ENCODE results near the gene ERVFRD-1. TPM values are rescaled to one million over a fixed set of nuclear protein-coding genes. Genes with fewer than 3 reads are reported as not detected.

The ERVFRD-1 gene
- total and polyA plus RNA-seq, 2 donors (not counting 3 experiments of a cell fraction or from before 2014, with no cell fraction given), result not detected

- no peaks in the 10 kb centered on the region for H3K9me3 ChIP-seq (replicated peaks; ENCODE audit: control insufficient read depth, insufficient read depth, low read length)
- peak overlapping the region; percentile 59 for H3K4me2 ChIP-seq (ENCODE audit: insufficient read depth, low read length)
- POLR2A ChIA-PET, result no interaction called here
- H3K9me1 ChIP-seq (replicated peaks; ENCODE audit: control insufficient read depth, extremely low read depth, insufficient read depth, low read length), result no peaks in the 10 kb centered on the region
- no TSS peak for BruUV-seq (replicated peaks)
- TF ChIP-seq POLR2A (IDR thresholded peaks at IDR 0.05; ENCODE audit: low read depth, low read length) (no peak), EZH2 (IDR thresholded peaks at IDR 0.05; ENCODE audit: borderline replicate concordance, low read depth, low read length, severe bottlenecking) (no peak), GATA2 (IDR thresholded peaks at IDR 0.05; ENCODE audit: insufficient read depth, insufficient read length, low read depth, low read length) (no peak), POLR2AphosphoS5 (IDR thresholded peaks at IDR 0.05; ENCODE audit: insufficient read depth, low read depth, low read length) (no peak), JUN (IDR thresholded peaks at IDR 0.05; ENCODE audit: borderline replicate concordance, insufficient read depth, insufficient read length, low read depth) (no peak), CTCF (IDR thresholded peaks at IDR 0.05; ENCODE audit: extremely low read depth in 1 of 2, insufficient read depth in 1 of 2, low read depth in 1 of 2, low read length in 2 of 2) (no peak), MAX (IDR thresholded peaks at IDR 0.05; ENCODE audit: insufficient read depth, insufficient read length) (no peak), FOS (IDR thresholded peaks at IDR 0.05; ENCODE audit: borderline replicate concordance, insufficient read depth, low read length) (no peak), MYC (IDR thresholded peaks at IDR 0.05; ENCODE audit: low read depth, low read length) (no peak)
- H3K36me3 ChIP-seq (ENCODE audit: control insufficient read depth in 2 of 2, extremely low read depth in 1 of 2, insufficient read depth in 2 of 2, low read length in 2 of 2), result peaks cover 4 to 8% of the 10 kb centered on the region in 2 experiments
- CTCF ChIA-PET, result interaction anchor here (1.2 to 1.5 kb wide), 3 partner anchors 14 to 366 kb away, joined by 3 to 7 read pairs (median 5); no protein-coding TSS in a partner anchor
- intact Hi-C loops (cut with micrococcal nuclease) (loop anchor here (2.0 kb wide), 1 partner anchor 36 kb away; no protein-coding TSS in a partner anchor), dilution Hi-C loops (cut with MboI; ENCODE audit: extremely low pct_ligation_motif_present, low sequenced_read_pairs) (loop anchor here (25.0 kb wide), 1 partner anchor 357 kb away; no protein-coding TSS in a partner anchor)
- no peak overlapping the region for H3K4me3 ChIP-seq (replicated peaks in 1 of 3; ENCODE audit: insufficient read depth in 1 of 3, low read depth in 1 of 3, low read length in 3 of 3)
- H3K27ac ChIP-seq (ENCODE audit: insufficient read depth, low read depth, low read length), result peak overlapping the region; percentile 20
- FAIRE-seq (no peak), DNase-seq (ENCODE audit: low read depth, low spot score) (no peak)
- H4K20me1 ChIP-seq (replicated peaks; ENCODE audit: control insufficient read depth, extremely low read depth, insufficient read depth, low read length), result no peaks in the 10 kb centered on the region
- no peaks in the 10 kb centered on the region for H3K27me3 ChIP-seq (ENCODE audit: control insufficient read depth in 2 of 2, insufficient read depth in 2 of 2, low read length in 2 of 2)
- H3K9ac ChIP-seq (replicated peaks; ENCODE audit: extremely low read depth, insufficient read depth, low read length), result no peak overlapping the region
- H3K79me2 ChIP-seq (ENCODE audit: control insufficient read depth, insufficient read depth, low read length), result peaks cover 36% of the 10 kb centered on the region
- H2AFZ ChIP-seq (ENCODE audit: low read depth, low read length), result no peak overlapping the region
- peaks cover 13% of the 10 kb centered on the region for H3K4me1 ChIP-seq (ENCODE audit: control insufficient read depth, extremely low read depth, insufficient read depth, low read length)
Observed at GRCh38 chr6:11130605-11131004, 19.1 kb upstream of the ERVFRD-1 start.
